GM12874 (cell line): ENCODE data around the gene ADAMTSL2.
A peak's percentile ranks its signal among the peaks of the same experiment; 100 is the strongest.

ENCODE experiments used
- TF ChIP-seq, protein P1 (sequence below): IDR thresholded peaks from 2 replicates; pipeline ENCODE4 v1.5.1; 2011; ENCODE audit warnings: low read depth, mild to moderate bottlenecking, control low read depth, low read length, moderate library complexity; ENCODE audit not compliant: insufficient read depth

Gene ADAMTSL2

DNA sequence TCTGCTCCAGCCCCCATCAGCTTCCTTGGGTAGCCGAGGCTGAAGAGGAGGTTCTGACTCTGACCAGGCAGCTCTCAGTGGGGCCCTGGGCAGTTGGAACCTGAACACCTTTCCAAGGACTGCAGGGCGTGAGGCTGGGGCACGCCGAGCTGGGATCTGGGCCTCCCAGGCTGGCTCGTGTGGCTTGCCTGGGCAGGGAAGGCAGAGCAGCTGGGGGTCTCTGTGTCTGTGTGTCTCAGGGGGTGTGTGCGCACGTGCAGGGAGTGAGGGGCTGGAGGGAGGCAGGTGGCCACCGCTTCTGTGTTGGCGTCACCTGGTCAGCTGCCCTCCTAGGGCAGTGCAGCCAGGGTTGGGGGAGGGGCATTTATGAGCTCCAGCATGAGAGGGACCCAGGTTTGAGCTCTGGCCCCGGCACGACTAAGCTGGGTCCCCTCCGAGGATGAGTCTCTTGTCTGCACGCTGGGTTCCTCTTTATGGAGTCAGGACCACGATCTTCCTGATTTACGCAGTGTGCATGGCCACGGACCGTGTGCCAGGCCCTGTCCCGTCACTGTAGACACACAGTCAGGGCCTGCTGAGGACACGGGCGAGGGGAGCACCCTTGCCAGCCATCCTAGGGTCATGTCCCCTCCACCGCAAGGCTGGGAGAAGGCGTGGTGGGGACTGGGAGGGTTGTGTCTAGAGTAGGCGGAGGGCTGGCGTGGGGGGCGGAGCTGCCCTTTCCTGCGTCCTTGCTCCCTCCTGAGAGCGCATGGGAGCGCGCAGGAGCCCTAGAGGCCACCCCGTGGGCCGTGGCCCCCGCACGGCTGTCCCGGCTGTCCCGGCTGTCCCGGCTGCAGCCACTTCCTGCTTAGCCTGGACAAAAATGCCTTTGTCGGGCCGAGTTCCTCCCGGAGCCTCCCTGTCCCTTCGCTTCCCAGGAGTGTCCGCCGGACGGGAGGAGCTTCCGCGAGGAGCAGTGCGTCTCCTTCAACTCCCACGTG is 4.6 kb downstream of the ADAMTSL2 start:
- TF ChIP-seq, protein P1, sequence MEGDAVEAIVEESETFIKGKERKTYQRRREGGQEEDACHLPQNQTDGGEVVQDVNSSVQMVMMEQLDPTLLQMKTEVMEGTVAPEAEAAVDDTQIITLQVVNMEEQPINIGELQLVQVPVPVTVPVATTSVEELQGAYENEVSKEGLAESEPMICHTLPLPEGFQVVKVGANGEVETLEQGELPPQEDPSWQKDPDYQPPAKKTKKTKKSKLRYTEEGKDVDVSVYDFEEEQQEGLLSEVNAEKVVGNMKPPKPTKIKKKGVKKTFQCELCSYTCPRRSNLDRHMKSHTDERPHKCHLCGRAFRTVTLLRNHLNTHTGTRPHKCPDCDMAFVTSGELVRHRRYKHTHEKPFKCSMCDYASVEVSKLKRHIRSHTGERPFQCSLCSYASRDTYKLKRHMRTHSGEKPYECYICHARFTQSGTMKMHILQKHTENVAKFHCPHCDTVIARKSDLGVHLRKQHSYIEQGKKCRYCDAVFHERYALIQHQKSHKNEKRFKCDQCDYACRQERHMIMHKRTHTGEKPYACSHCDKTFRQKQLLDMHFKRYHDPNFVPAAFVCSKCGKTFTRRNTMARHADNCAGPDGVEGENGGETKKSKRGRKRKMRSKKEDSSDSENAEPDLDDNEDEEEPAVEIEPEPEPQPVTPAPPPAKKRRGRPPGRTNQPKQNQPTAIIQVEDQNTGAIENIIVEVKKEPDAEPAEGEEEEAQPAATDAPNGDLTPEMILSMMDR = no peak

- TF ChIP-seq, protein P1 = no peak
These were observed 5.6 kb downstream of the ADAMTSL2 start for GRCh38 chr9:133539991-133540697.

GRCh38 chr9:133540698-133541025 is 6.2 kb downstream of the ADAMTSL2 start:
- TF ChIP-seq, protein P1 = peak; percentile 18; the same call in 1 of the 2 replicates

GRCh38 chr9:133542002-133542401 is 7.5 kb downstream of the ADAMTSL2 start:
- TF ChIP-seq, protein P1 = no peak

DNA sequence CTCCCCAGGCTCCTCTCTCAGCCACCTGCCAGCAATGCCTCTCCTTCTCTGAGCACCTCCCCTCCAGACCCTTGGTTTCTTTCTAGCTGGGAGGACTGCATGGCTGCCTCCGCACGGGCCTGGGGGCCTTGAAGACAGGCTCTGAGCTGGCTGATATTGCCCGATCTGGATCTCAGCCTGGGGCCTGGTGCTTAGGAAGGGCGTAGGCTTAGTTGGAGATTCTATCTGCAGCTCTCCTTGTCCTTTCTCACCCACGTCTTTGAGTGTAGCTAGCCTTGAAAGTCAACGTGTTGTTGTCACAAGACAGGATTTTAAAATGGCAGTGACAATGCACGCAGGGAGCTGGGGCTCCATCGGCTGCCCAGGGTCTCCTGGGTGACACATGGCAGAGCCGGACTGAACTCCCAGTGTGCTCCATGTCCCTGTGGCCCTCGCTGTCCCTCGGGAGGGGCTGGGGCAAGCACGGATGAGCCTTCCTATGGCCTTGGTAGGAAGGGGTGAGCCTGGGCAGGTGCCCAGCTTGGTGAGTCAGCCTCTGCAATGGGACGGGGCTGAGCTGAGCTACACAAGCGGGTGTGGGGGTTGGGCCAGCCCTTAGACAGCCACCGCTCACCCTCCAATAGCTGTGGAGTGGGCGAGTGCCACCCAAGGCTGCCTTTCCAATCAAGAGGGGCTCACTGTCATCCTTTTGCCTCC is 9.4 kb downstream of the ADAMTSL2 start:
- TF ChIP-seq, protein P1 = no peak

GRCh38 chr9:133545494-133546286 is 11.2 kb downstream of the ADAMTSL2 start:
- TF ChIP-seq, protein P1 = no peak
